PC-3 (cell line): ENCODE data around the gene ROS1.

ENCODE experiments used
- CTCF ChIP-seq: fragments of 300-600 bp; sonication (generic); conservative IDR thresholded peaks from 2 replicates; pipeline ENCODE4 v1.5.1; 2017; ENCODE audit warnings: antibody characterized with exemption, low read depth, mild to moderate bottlenecking, low read length
- EZH2 ChIP-seq: fragments of 300-600 bp; sonication (generic); IDR thresholded peaks from one replicate; pipeline ENCODE4 v1.6.1; 2017; ENCODE audit warnings: antibody characterized with exemption, mild to moderate bottlenecking, low read length; ENCODE audit not compliant: unreplicated experiment

- no peak for TF ChIP-seq CTCF
- no peak for TF ChIP-seq EZH2
Observed at GRCh38 chr6:117326396-117326795, 99.3 kb downstream of the ROS1 start.
